ENCODE measurements around the gene DCAF8. TPM values are rescaled to one million over a fixed set of nuclear protein-coding genes. Genes with fewer than 3 reads are reported as not detected.

Gene DCAF8
- total and polyA plus RNA-seq, 2 experiments from 2014 or later: 151 to 210 TPM

DNA sequence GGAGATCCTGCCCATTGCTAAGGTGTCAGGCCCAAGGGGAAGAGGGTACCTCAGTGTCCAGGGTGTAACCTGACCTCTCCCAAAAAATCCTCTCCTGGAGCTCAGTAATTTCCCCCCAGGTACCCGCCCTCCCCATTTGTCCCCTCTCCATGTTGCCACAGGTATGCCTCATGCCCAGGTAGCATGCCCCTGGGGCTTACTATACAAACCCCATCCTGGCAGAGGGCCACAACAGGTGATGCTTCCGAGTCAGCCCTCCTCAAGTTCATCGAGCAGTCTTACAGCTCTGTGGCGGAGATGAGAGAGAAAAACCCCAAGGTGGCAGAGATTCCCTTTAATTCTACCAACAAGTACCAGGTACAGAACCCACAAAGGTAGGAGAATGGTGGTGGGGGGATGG, 95.3 kb downstream of the DCAF8 start:
- H3K27me3 ChIP-seq: no peaks in the 10 kb centered on the region
- no peaks in the 10 kb centered on the region for H3K9me3 ChIP-seq (ENCODE audit: low read depth)
- no peak overlapping the region for H3K27ac ChIP-seq
- TF ChIP-seq, protein P1, sequence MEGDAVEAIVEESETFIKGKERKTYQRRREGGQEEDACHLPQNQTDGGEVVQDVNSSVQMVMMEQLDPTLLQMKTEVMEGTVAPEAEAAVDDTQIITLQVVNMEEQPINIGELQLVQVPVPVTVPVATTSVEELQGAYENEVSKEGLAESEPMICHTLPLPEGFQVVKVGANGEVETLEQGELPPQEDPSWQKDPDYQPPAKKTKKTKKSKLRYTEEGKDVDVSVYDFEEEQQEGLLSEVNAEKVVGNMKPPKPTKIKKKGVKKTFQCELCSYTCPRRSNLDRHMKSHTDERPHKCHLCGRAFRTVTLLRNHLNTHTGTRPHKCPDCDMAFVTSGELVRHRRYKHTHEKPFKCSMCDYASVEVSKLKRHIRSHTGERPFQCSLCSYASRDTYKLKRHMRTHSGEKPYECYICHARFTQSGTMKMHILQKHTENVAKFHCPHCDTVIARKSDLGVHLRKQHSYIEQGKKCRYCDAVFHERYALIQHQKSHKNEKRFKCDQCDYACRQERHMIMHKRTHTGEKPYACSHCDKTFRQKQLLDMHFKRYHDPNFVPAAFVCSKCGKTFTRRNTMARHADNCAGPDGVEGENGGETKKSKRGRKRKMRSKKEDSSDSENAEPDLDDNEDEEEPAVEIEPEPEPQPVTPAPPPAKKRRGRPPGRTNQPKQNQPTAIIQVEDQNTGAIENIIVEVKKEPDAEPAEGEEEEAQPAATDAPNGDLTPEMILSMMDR (IDR thresholded peaks at IDR 0.05; ENCODE audit: low read depth, low read length): no peak
- H3K4me3 ChIP-seq: no peak overlapping the region
- H3K36me3 ChIP-seq: no peaks in the 10 kb centered on the region
- no peak for DNase-seq (ENCODE audit: low read depth in 1 of 2, low spot score in 1 of 2)
- H3K4me1 ChIP-seq (ENCODE audit: low read depth): peaks cover 20% of the 10 kb centered on the region

DNA sequence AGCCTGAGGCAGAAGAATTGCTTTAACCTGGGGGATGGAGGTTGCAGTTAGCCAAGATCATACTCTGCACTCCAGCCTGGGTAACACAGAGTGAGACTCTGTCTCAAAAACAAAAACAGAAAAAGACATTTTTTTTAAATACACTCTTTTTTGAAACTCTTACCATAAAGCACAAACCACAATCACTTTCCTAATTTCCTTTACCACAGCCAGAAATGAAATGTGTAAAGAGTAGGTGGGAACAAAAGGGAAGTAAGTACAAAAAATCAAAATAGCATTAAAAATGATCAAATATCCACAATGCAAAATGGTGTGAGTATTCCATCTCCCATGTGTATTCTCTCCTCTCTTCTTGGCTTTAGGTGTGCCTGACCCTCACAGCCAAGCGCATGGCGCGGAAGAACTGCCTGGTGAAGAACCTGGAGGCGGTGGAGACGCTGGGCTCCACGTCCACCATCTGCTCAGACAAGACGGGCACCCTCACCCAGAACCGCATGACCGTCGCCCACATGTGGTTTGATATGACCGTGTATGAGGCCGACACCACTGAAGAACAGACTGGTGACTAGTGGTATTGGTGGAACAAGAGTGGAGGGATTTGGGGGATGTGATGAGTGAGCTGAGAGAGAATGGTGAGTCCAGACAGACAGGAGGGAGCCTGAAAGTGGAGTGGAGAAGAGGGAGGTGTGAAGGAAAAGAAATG, 96.0 kb downstream of the DCAF8 start:
- no peak overlapping the region for H3K27ac ChIP-seq
- no peak for DNase-seq (ENCODE audit: low read depth in 1 of 2, low spot score in 1 of 2)
- TF ChIP-seq, protein P1 (IDR thresholded peaks at IDR 0.05; ENCODE audit: low read depth, low read length): no peak
- no peak overlapping the region for H3K4me3 ChIP-seq
- H3K27me3 ChIP-seq: no peaks in the 10 kb centered on the region
- H3K36me3 ChIP-seq: no peaks in the 10 kb centered on the region
- H3K9me3 ChIP-seq (ENCODE audit: low read depth): no peaks in the 10 kb centered on the region
- H3K4me1 ChIP-seq (ENCODE audit: low read depth): peaks cover 20% of the 10 kb centered on the region

Other genes with a start within 250 kb of the DCAF8 start
- gene PIGM, start 230.6 kb downstream of the DCAF8 start, total RNA-seq: 3.7 and 4.7 TPM in 2 replicates
- gene PIGM, start 230.6 kb downstream of the DCAF8 start, polyA plus RNA-seq: 4.9 and 5.9 TPM in 2 replicates
- 0.11 and 0.42 TPM in 2 replicates for gene KCNJ10, start 192.4 kb downstream of the DCAF8 start, total RNA-seq
- 0.35 and 0.54 TPM in 2 replicates for gene KCNJ10, start 192.4 kb downstream of the DCAF8 start, polyA plus RNA-seq
- gene KCNJ9, start 181.0 kb downstream of the DCAF8 start, total RNA-seq: 0.03 and 0.11 TPM in 2 replicates
- 0.09 TPM in 1 of 2 replicates, not detected in the other for gene KCNJ9, start 181.0 kb downstream of the DCAF8 start, polyA plus RNA-seq
- 23.0 and 29.1 TPM in 2 replicates for gene IGSF8, start 163.9 kb downstream of the DCAF8 start, total RNA-seq
- 21.1 and 32.2 TPM in 2 replicates for gene IGSF8, start 163.9 kb downstream of the DCAF8 start, polyA plus RNA-seq
- 19.3 and 40.9 TPM in 2 replicates for gene ATP1A2, start 146.8 kb downstream of the DCAF8 start, total RNA-seq
- 11.3 and 14.2 TPM in 2 replicates for gene ATP1A2, start 146.8 kb downstream of the DCAF8 start, polyA plus RNA-seq
- gene ATP1A4, start 110.9 kb downstream of the DCAF8 start, total RNA-seq: 0.57 TPM in 1 of 2 replicates, not detected in the other
- gene ATP1A4, start 110.9 kb downstream of the DCAF8 start, polyA plus RNA-seq: 0.16 and 0.21 TPM in 2 replicates
- gene CASQ1, start 72.0 kb downstream of the DCAF8 start, total RNA-seq: 21.4 and 28.3 TPM in 2 replicates
- gene CASQ1, start 72.0 kb downstream of the DCAF8 start, polyA plus RNA-seq: 22.5 and 23.6 TPM in 2 replicates
- 112 and 194 TPM in 2 replicates for gene PEA15, start 57.2 kb downstream of the DCAF8 start, total RNA-seq
- 64.5 and 93.2 TPM in 2 replicates for gene PEA15, start 57.2 kb downstream of the DCAF8 start, polyA plus RNA-seq
- gene PEX19, start 22.6 kb upstream of the DCAF8 start, total RNA-seq: 129 and 172 TPM in 2 replicates
- gene PEX19, start 22.6 kb upstream of the DCAF8 start, polyA plus RNA-seq: 82.5 and 125 TPM in 2 replicates
- gene COPA, start 80.7 kb upstream of the DCAF8 start, total RNA-seq: 115 and 129 TPM in 2 replicates
- gene COPA, start 80.7 kb upstream of the DCAF8 start, polyA plus RNA-seq: 139 and 157 TPM in 2 replicates
- gene NCSTN, start 80.8 kb upstream of the DCAF8 start, total RNA-seq: 55.4 and 65.8 TPM in 2 replicates
- 97.8 and 113 TPM in 2 replicates for gene NCSTN, start 80.8 kb upstream of the DCAF8 start, polyA plus RNA-seq
- 0.11 and 0.12 TPM in 2 replicates for gene NHLH1, start 104.5 kb upstream of the DCAF8 start, total RNA-seq
- gene NHLH1, start 104.5 kb upstream of the DCAF8 start, polyA plus RNA-seq: 1.6 TPM in 1 of 2 replicates, not detected in the other
- 14.1 and 24.6 TPM in 2 replicates for gene VANGL2, start 138.0 kb upstream of the DCAF8 start, total RNA-seq
- gene VANGL2, start 138.0 kb upstream of the DCAF8 start, polyA plus RNA-seq: 15.2 and 22.0 TPM in 2 replicates

All from cardiac muscle cell (in vitro differentiated cells and primary cell).